ENCODE measurements around the gene NBPF6.
"Not testable (repeated sequence)": the region's sequence is repeated elsewhere in the genome, so short reads cannot be mapped to it uniquely, and the experiment has no call there.

NBPF6 gene

DNA sequence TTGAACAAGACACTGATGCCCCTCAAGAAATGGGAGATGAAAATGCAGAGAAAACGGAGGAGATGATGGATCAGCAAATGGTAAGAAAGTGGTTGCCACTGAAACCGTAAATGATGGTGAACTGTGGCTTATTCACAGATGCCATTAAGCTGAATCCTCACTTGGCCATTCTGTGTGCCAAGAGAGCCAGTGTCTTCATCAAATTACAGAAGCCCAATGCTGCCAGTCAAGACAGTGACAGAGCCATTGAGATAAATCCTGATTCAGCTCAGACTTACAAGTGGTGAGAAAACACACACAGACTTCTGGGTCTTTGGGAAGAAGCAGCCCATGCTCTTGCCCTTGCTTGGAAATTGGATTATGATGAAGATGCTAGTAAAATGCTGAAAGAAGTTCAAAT, 52.5 kb downstream of the NBPF6 start:
- no peak for DNase-seq

DNA sequence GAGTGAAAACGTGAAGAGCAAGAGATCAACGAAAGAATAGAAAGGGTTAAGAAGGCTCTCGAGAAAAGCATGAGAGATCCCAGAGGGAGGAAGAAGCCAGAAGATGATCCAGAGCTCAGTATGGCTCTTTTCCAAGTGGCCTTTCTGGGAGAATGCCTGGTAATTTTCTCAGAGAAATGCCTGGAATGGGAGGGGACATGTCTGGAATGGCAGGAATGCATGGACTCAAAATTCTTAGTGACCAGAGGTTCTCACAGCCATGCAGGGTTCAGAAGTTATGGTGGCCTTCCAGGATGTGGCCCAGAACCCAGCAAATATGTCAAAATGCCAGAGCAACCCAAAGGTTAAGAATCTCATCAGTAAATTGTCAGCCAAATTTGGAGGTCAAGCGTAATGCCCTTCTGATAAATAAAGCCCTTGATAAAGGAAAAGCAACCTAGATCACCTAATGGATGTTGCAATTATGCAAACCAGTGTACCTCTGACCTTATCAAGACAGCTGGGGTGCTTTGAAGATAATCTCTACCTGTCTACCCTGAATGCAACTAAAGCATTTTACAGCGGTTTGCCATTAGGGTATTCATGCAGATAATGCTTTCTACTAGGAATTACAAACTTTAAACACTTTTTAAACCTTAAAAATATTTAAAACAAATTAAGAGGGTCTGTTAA, 53.1 kb downstream of the NBPF6 start:
- no peak for DNase-seq

DNA sequence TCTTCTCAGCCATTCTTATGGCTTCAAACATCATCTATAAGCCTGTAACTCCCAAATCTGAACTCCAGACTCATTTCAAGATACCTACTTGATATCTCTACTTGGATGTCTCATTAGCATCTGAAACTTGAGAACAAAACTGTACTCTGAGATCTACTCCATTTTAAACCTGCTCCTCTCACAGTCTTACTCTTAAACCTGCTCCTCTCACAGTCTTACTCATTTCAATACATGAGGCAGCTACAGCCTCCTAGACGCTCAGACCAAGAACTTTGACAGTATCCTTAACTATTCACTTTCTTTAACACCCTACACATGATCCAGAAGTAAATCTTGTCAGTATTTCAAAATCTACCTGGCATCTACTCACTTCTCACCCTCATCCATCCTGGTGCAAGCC, 54.3 kb downstream of the NBPF6 start:
- no peak for DNase-seq

DNA sequence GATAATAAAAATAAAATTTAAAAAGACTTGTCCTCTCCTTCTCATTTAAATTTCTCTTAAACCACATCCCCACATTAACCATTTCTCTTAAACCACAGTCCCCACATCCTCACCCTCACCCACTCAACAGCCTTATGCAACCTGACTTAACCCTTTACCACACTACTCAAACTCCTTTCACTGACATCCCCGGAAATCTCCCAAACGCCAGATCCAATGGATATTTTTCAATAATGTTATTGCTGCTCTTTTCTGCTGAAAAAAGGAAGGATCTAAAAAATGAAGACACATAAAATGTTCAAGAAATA, 55.6 kb downstream of the NBPF6 start:
- no peak for DNase-seq

DNA sequence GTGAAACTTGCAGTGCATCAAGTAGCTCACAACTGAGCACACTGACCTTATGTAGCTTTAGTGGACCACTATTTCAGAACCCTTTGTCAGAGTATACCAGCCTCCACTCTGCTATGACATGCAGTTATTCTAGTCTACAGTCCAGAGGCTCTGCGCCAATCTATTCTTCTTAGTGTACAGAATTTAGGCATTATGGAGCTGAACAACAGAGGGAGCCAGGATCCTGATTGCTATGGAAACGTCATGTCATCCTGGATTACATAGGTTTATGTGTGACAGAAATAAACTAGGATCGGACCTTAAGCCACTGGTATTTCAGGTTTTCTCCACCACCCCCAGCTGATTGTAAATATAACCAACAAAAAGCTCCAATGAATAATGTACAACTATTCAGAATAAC, 61.6 kb downstream of the NBPF6 start:
- no peak for DNase-seq

DNA sequence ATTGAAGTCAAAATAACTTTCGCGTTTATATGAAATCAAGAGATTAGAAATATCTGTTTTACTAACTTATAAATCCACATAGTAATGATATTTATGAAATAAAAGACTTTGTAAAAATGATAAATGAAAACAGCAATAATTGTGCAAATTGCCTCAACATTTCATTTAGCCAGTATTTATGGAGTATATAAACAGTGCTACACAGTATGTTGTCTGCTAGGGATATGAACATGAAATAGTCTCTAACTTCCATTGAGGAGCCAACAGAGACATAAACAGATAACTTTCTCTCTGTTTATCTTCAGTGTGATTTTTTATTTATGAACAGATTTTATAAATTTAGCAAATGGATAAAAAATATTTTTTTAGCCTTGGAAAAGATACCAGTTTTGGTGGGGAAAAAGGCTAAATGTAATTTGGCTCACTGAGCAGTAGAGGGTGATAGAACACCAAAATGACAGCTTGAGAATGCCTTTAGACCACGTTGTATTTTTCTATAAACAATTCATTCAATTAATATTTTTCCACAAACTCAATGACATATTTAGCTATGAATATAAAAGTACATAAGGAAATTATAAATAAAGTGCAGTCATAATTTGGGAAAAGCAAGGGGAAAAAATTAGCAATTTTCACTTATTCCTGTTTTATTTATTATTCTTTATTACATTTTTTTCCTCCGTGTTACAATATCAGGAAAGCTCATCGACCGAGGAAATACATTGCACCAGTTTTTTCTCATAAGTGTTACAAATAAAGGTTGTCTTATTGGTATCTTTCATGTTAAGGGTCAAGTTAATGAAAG, 62.3 kb downstream of the NBPF6 start:
- DNase-seq = peak; percentile 40 to 66

DNA sequence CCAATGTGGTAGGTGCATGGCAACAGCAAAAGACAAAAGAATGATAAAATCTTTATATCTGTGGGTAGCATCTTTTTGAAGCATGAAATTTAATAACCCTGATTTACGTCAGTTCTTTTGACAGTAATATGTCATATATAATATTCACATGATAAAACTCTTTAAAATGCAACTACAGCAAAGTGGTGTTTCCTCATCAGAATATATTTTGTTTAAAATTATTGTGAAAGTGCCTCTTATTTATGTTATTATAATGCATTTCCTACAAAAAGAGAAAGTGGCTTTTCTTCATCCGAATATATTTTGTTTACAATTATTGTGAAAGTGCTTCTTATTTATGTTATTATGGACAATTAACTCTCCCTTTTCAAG, 62.9 kb downstream of the NBPF6 start:
- no peak for DNase-seq

DNA sequence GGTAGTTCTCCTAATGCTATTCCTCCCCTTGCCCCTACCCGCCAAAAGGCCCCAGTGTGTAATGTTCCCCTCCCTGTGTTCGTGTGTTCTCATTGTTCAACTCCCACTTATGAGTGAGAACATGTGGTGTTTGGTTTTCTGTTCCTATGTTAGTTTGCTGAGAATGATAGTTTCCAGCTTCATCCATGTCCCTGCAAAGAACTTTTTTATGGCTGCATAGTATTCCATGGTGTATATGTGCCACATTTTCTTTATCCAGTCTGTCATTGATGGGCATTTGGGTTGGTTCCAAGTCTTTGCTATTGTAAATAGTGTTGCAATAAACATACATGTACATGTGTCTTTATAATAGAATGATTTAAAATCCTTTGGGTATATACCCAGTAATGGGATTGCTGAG, 63.8 kb downstream of the NBPF6 start:
- not testable (repeated sequence) for DNase-seq

DNA sequence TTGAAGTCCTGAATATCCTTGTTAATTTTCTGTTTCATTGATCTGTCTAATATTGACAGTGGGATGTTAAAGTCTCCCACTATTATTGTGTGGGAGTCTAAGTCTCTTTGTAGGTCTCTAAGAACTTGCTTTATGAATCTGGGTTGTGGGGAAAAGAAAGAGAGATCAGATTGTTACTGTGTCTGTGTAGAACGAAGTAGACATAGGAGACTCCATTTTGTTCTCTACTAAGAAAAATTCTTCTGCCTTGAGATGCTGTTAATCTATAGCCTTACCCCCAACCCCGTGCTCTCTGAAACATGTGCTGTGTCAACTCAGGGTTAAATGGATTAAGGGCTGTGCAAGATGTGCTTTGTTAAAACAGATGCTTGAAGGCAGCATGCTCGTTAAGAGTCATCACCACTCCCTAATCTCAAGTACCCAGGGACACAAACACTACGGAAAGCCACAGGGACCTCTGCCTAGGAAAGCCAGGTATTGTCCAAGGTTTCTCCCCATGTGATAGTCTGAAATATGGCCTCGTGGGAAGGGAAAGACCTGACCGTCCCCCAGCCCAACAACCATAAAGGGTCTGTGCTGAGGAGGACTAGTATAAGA, 67.3 kb downstream of the NBPF6 start:
- DNase-seq = not testable (repeated sequence)

Data from inflammatory macrophage (primary cell).